ENCODE results near the gene SLC26A2. TPM values are rescaled to one million over a fixed set of nuclear protein-coding genes. Genes with fewer than 3 reads are reported as not detected.

SLC26A2 gene
- total and polyA plus RNA-seq, 10 of the 15 experiments (the other 5 are each of a cell fraction or from before 2014, with no cell fraction given) = 1.7 to 6.4 (median 4.2) TPM

DNA sequence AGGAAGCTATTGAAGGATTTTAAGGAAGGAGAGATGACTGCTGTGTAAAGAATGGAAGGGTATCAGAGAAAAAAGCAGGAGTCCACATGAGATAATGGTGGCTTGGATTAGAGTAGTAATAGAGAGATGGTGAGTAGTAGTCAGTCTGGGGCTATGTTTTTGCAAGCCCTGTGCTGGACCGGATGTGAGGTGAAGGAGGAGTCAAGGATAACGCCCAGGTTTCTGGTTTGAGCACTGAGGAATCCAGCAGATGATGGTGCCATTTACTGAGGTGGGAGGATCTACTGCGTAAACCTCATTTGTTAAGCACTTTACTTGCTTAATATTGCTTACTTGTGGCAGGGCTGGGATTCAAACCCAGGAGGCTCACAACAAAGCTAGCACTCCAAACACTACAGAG is 38.8 kb downstream of the SLC26A2 start (continued):
- no peak for TF ChIP-seq PAX5 (IDR thresholded peaks at IDR 0.05; ENCODE audit: borderline replicate concordance, low read depth, low read length)
- no peak for TF ChIP-seq SIX5 (IDR thresholded peaks at IDR 0.05; ENCODE audit: low read depth, low read length, severe bottlenecking)
- TF ChIP-seq NKRF (conservative IDR thresholded peaks at IDR 0.05) = no peak
- TF ChIP-seq ZNF592 (IDR thresholded peaks at IDR 0.05) = no peak
- TF ChIP-seq EP300 (IDR thresholded peaks at IDR 0.05; ENCODE audit: borderline replicate concordance in 1 of 2, control insufficient read depth in 1 of 2, low read depth in 2 of 2, low read length in 2 of 2) = no peak
- TF ChIP-seq SREBF1 (IDR thresholded peaks at IDR 0.05; ENCODE audit: low read length) = no peak
- TF ChIP-seq ZBTB33 (IDR thresholded peaks at IDR 0.05) = no peak
